HEK293 (cell line): Measurements from ENCODE around the gene HIVEP2.

Experiments used
- ATF2 ChIP-seq: fragments of 450-650 bp; formaldehyde crosslinking; IDR thresholded peaks from 2 replicates; pipeline ENCODE4 v1.5.1; 2016; ENCODE audit warnings: missing biosample characterization, missing genetic modification characterization, low read depth
- GLIS1 ChIP-seq: fragments of 450-650 bp; formaldehyde crosslinking; IDR thresholded peaks from 2 replicates; pipeline ENCODE4 v1.5.1; 2016; ENCODE audit warnings: missing biosample characterization, missing genetic modification characterization
- HIC1 ChIP-seq: fragments of 450-650 bp; formaldehyde crosslinking; IDR thresholded peaks from 2 replicates; pipeline ENCODE4 v1.5.1; 2016; ENCODE audit warnings: missing biosample characterization, missing genetic modification characterization
- HOXC10 ChIP-seq: sonication (generic); formaldehyde crosslinking; IDR thresholded peaks from 2 replicates; pipeline ENCODE4 v1.8.1; 2023; ENCODE audit warnings: mild to moderate bottlenecking, missing genetic modification reagents
- KLF9 ChIP-seq: fragments of 450-650 bp; formaldehyde crosslinking; IDR thresholded peaks from 2 replicates; pipeline ENCODE4 v1.5.1; 2016; ENCODE audit warnings: missing biosample characterization, missing genetic modification characterization, low read depth
- MYNN ChIP-seq: fragments of 450-650 bp; formaldehyde crosslinking; IDR thresholded peaks from 2 replicates; pipeline ENCODE4 v1.5.1; 2016; ENCODE audit warnings: missing biosample characterization, missing genetic modification characterization, borderline replicate concordance
- REST ChIP-seq: fragments of 450-650 bp; formaldehyde crosslinking; IDR thresholded peaks from 2 replicates; pipeline ENCODE4 v1.5.1; 2016; ENCODE audit warnings: missing biosample characterization, missing genetic modification characterization
- SCRT2 ChIP-seq: fragments of 450-650 bp; formaldehyde crosslinking; IDR thresholded peaks from 2 replicates; pipeline ENCODE4 v1.5.1; 2016; ENCODE audit warnings: missing biosample characterization, missing genetic modification characterization
- TRIM28 ChIP-seq: IDR thresholded peaks from 2 replicates; pipeline ENCODE4 v1.6.1; 2011; ENCODE audit warnings: low read length, control low read depth, borderline replicate concordance
- ZBTB20 ChIP-seq: fragments of 450-650 bp; formaldehyde crosslinking; IDR thresholded peaks from 2 replicates; pipeline ENCODE4 v1.5.1; 2016; ENCODE audit warnings: missing biosample characterization, missing genetic modification characterization
- ZFP37 ChIP-seq: fragments of 450-650 bp; formaldehyde crosslinking; IDR thresholded peaks from 2 replicates; pipeline ENCODE4 v1.5.1; 2016; ENCODE audit warnings: missing biosample characterization, missing genetic modification characterization
- ZFP41 ChIP-seq: fragments of 450-650 bp; formaldehyde crosslinking; IDR thresholded peaks from 2 replicates; pipeline ENCODE4 v1.5.1; 2016; ENCODE audit warnings: missing biosample characterization, missing genetic modification characterization, borderline replicate concordance
- ZNF19 ChIP-seq: fragments of 450-650 bp; formaldehyde crosslinking; IDR thresholded peaks from 2 replicates; pipeline ENCODE4; 2016; ENCODE audit warnings: missing biosample characterization, missing genetic modification characterization, low read depth
- ZNF221 ChIP-seq: fragments of 450-650 bp; formaldehyde crosslinking; IDR thresholded peaks from 2 replicates; pipeline ENCODE4 v1.5.1; 2017; ENCODE audit warnings: missing biosample characterization, missing genetic modification characterization, borderline replicate concordance
- ZNF266 ChIP-seq: fragments of 450-650 bp; formaldehyde crosslinking; IDR thresholded peaks from 2 replicates; pipeline ENCODE4 v1.5.1; 2016; ENCODE audit warnings: missing biosample characterization, missing genetic modification characterization, low read depth
- ZNF311 ChIP-seq: fragments of 450-650 bp; formaldehyde crosslinking; IDR thresholded peaks from 2 replicates; pipeline ENCODE4 v1.5.1; 2017; ENCODE audit warnings: missing biosample characterization, missing genetic modification characterization, borderline replicate concordance
- ZNF366 ChIP-seq: fragments of 450-650 bp; formaldehyde crosslinking; conservative IDR thresholded peaks from 2 replicates; pipeline ENCODE4 v1.5.1; 2016; ENCODE audit warnings: missing biosample characterization, missing genetic modification characterization
- ZNF37A ChIP-seq: fragments of 450-650 bp; IDR thresholded peaks from 2 replicates; pipeline ENCODE4 v1.5.1; 2018; ENCODE audit warnings: missing biosample characterization, missing genetic modification characterization
- ZNF394 ChIP-seq: fragments of 450-650 bp; formaldehyde crosslinking; IDR thresholded peaks from 2 replicates; pipeline ENCODE4 v1.5.1; 2016; ENCODE audit warnings: missing biosample characterization, missing genetic modification characterization, mild to moderate bottlenecking, moderate library complexity, borderline replicate concordance
- ZNF404 ChIP-seq: fragments of 450-650 bp; formaldehyde crosslinking; IDR thresholded peaks from 2 replicates; pipeline ENCODE4 v1.5.1; 2017; ENCODE audit warnings: missing biosample characterization, missing genetic modification characterization
- ZNF48 ChIP-seq: fragments of 450-650 bp; formaldehyde crosslinking; IDR thresholded peaks from 2 replicates; pipeline ENCODE4 v1.5.1; 2016; ENCODE audit warnings: missing biosample characterization, missing genetic modification characterization
- ZNF600 ChIP-seq: fragments of 450-650 bp; formaldehyde crosslinking; IDR thresholded peaks from 2 replicates; pipeline ENCODE4 v1.5.1; 2016; ENCODE audit warnings: missing biosample characterization, missing genetic modification characterization
- TF ChIP-seq, protein P1 (sequence below): fragments of 450-650 bp; formaldehyde crosslinking; IDR thresholded peaks from 2 replicates; pipeline ENCODE4 v1.5.1; 2016; ENCODE audit warnings: missing biosample characterization, missing genetic modification characterization
- TF ChIP-seq, protein P2 (sequence below): fragments of 450-650 bp; formaldehyde crosslinking; IDR thresholded peaks from 2 replicates; pipeline ENCODE4 v1.5.1; 2016; ENCODE audit warnings: missing biosample characterization, missing genetic modification characterization
- TF ChIP-seq, protein P3 (sequence below): fragments of 450-650 bp; formaldehyde crosslinking; IDR thresholded peaks from 2 replicates; pipeline ENCODE4 v1.5.1; 2016; ENCODE audit warnings: missing biosample characterization, missing genetic modification characterization
- TF ChIP-seq, protein P4 (sequence below): fragments of 450-650 bp; formaldehyde crosslinking; IDR thresholded peaks from 2 replicates; pipeline ENCODE4 v1.5.1; 2016; ENCODE audit warnings: missing biosample characterization, missing genetic modification characterization

The HIVEP2 gene

GRCh38 chr6:142881761-142882160 lies 63.2 kb downstream of the HIVEP2 start (continued):
- no peak for TF ChIP-seq ZBTB20
- TF ChIP-seq, protein P1, sequence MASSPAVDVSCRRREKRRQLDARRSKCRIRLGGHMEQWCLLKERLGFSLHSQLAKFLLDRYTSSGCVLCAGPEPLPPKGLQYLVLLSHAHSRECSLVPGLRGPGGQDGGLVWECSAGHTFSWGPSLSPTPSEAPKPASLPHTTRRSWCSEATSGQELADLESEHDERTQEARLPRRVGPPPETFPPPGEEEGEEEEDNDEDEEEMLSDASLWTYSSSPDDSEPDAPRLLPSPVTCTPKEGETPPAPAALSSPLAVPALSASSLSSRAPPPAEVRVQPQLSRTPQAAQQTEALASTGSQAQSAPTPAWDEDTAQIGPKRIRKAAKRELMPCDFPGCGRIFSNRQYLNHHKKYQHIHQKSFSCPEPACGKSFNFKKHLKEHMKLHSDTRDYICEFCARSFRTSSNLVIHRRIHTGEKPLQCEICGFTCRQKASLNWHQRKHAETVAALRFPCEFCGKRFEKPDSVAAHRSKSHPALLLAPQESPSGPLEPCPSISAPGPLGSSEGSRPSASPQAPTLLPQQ (tag by site-specific recombination) = peak; percentile 94
- no peak for TF ChIP-seq ZNF266
- TF ChIP-seq ZNF19 = no peak
- TF ChIP-seq TRIM28 = peak; percentile 59; the same call in 1 of the 2 replicates
- TF ChIP-seq ZNF48 (tag by site-specific recombination) = no peak
- TF ChIP-seq, protein P2, sequence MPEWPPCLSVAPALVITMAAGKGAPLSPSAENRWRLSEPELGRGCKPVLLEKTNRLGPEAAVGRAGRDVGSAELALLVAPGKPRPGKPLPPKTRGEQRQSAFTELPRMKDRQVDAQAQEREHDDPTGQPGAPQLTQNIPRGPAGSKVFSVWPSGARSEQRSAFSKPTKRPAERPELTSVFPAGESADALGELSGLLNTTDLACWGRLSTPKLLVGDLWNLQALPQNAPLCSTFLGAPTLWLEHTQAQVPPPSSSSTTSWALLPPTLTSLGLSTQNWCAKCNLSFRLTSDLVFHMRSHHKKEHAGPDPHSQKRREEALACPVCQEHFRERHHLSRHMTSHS (tag by site-specific recombination) = no peak
- TF ChIP-seq ZNF221 = no peak
- TF ChIP-seq HIC1 = no peak
- no peak for TF ChIP-seq KLF9 (tag by site-specific recombination)
- no peak for TF ChIP-seq SCRT2 (tag by site-specific recombination)
- TF ChIP-seq, protein P3, sequence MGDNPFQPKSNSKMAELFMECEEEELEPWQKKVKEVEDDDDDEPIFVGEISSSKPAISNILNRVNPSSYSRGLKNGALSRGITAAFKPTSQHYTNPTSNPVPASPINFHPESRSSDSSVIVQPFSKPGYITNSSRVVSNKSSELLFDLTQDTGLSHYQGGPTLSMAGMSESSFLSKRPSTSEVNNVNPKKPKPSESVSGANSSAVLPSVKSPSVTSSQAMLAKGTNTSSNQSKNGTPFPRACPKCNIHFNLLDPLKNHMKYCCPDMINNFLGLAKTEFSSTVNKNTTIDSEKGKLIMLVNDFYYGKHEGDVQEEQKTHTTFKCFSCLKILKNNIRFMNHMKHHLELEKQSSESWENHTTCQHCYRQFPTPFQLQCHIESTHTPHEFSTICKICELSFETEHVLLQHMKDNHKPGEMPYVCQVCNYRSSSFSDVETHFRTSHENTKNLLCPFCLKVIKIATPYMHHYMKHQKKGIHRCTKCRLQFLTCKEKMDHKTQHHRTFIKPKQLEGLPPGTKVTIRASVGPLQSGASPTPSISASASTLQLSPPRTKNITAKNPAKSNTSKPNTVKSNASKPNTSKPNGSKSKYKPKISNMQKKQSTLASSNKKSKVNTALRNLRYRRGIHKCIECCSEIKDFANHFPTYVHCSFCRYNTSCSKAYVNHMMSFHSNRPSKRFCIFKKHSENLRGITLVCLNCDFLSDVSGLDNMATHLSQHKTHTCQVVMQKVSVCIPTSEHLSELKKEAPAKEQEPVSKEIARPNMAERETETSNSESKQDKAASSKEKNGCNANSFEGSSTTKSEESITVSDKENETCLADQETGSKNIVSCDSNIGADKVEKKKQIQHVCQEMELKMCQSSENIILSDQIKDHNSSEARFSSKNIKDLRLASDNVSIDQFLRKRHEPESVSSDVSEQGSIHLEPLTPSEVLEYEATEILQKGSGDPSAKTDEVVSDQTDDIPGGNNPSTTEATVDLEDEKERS (tag by site-specific recombination) = no peak
- no peak for TF ChIP-seq ZNF404
- TF ChIP-seq ZNF37A (tag by site-specific recombination) = no peak
- peak; percentile 25; the same call in 1 of the 2 replicates for TF ChIP-seq ZNF600 (tag by site-specific recombination)
- TF ChIP-seq GLIS1 (tag by site-specific recombination) = no peak
- peak; percentile 79 for TF ChIP-seq ZNF366 (tag by site-specific recombination)
- TF ChIP-seq ZNF394 (tag by site-specific recombination) = 0 out of 2 replicates have a peak, but pooled peaks have one; percentile 17
- TF ChIP-seq, protein P4, sequence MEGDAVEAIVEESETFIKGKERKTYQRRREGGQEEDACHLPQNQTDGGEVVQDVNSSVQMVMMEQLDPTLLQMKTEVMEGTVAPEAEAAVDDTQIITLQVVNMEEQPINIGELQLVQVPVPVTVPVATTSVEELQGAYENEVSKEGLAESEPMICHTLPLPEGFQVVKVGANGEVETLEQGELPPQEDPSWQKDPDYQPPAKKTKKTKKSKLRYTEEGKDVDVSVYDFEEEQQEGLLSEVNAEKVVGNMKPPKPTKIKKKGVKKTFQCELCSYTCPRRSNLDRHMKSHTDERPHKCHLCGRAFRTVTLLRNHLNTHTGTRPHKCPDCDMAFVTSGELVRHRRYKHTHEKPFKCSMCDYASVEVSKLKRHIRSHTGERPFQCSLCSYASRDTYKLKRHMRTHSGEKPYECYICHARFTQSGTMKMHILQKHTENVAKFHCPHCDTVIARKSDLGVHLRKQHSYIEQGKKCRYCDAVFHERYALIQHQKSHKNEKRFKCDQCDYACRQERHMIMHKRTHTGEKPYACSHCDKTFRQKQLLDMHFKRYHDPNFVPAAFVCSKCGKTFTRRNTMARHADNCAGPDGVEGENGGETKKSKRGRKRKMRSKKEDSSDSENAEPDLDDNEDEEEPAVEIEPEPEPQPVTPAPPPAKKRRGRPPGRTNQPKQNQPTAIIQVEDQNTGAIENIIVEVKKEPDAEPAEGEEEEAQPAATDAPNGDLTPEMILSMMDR = no peak
- TF ChIP-seq HOXC10 = no peak
- 0 out of 2 replicates have a peak, but pooled peaks have one; percentile 16 for TF ChIP-seq ATF2 (tag by site-specific recombination)
- TF ChIP-seq ZFP37 (tag by site-specific recombination) = 0 out of 2 replicates have a peak, but pooled peaks have one; percentile 41
- no peak for TF ChIP-seq MYNN (tag by site-specific recombination)
- no peak for TF ChIP-seq ZFP41
- TF ChIP-seq REST = no peak
- no peak for TF ChIP-seq ZNF311 (tag by site-specific recombination)
